HG02798 (cell line): ENCODE measurements around the gene GPR137B.
"Not testable (repeated sequence)": the region's sequence is repeated elsewhere in the genome, so short reads cannot be mapped to it uniquely, and the experiment has no call there.

Experiments
- ATAC-seq: cut with Tn5 transposase; IDR thresholded peaks from one replicate; pipeline ENCODE4 v1.9.1; 2021; ENCODE audit warnings: mild to moderate bottlenecking; ENCODE audit not compliant: unreplicated experiment, poor library complexity

The GPR137B gene

GRCh38 chr1:236181059-236181458 lies 38.7 kb downstream of the GPR137B start:
- ATAC-seq, result no peak

- ATAC-seq, result no peak
Observed at GRCh38 chr1:236185687-236186086, 43.3 kb downstream of the GPR137B start.

GRCh38 chr1:236186471-236186870 lies 44.1 kb downstream of the GPR137B start:
- not testable (repeated sequence) for ATAC-seq

GRCh38 chr1:236188084-236188483 lies 45.7 kb downstream of the GPR137B start:
- ATAC-seq, result not testable (repeated sequence)

GRCh38 chr1:236193184-236193583 lies 50.8 kb downstream of the GPR137B start:
- no peak for ATAC-seq

- ATAC-seq, result no peak
Observed at GRCh38 chr1:236200925-236201324, 58.6 kb downstream of the GPR137B start.

GRCh38 chr1:236201786-236202185 lies 59.4 kb downstream of the GPR137B start:
- ATAC-seq, result no peak

- ATAC-seq, result no peak
Observed at GRCh38 chr1:236204039-236204438, 61.7 kb downstream of the GPR137B start.

- ATAC-seq, result no peak
Observed at GRCh38 chr1:236204656-236205055, 62.3 kb downstream of the GPR137B start.

- ATAC-seq, result no peak
Observed at GRCh38 chr1:236206548-236206947, 64.2 kb downstream of the GPR137B start.

GRCh38 chr1:236207121-236207520 lies 64.8 kb downstream of the GPR137B start:
- ATAC-seq, result no peak

- no peak for ATAC-seq
Observed at GRCh38 chr1:236207569-236207968, 65.2 kb downstream of the GPR137B start.

- ATAC-seq, result no peak
Observed at GRCh38 chr1:236209185-236209584, 66.8 kb downstream of the GPR137B start.

- ATAC-seq, result no peak
Observed at GRCh38 chr1:236209713-236210112, 67.4 kb downstream of the GPR137B start.

GRCh38 chr1:236211815-236212214 lies 69.5 kb downstream of the GPR137B start:
- ATAC-seq, result no peak

GRCh38 chr1:236213534-236213933 lies 71.2 kb downstream of the GPR137B start:
- no peak for ATAC-seq

GRCh38 chr1:236214761-236215160 lies 72.4 kb downstream of the GPR137B start:
- no peak for ATAC-seq

- ATAC-seq, result no peak
Observed at GRCh38 chr1:236220473-236220872, 78.1 kb downstream of the GPR137B start.

GRCh38 chr1:236222632-236223031 lies 80.3 kb downstream of the GPR137B start:
- ATAC-seq, result no peak

- no peak for ATAC-seq
Observed at GRCh38 chr1:236228411-236228810, 86.1 kb downstream of the GPR137B start.

- no peak for ATAC-seq
Observed at GRCh38 chr1:236235116-236235515, 92.8 kb downstream of the GPR137B start.

- no peak for ATAC-seq
Observed at GRCh38 chr1:236239092-236239585, 96.8 kb downstream of the GPR137B start.

- ATAC-seq, result no peak
Observed at GRCh38 chr1:236240675-236241074, 98.3 kb downstream of the GPR137B start.
